Effector CD4-positive, alpha-beta T cell (primary cell): ENCODE measurements around the gene CTDSPL.

ENCODE experiments used
- DNase-seq: peaks from one replicate; pipeline ENCODE4 v3.0.0-alpha.2; 2020

The CTDSPL gene

DNA sequence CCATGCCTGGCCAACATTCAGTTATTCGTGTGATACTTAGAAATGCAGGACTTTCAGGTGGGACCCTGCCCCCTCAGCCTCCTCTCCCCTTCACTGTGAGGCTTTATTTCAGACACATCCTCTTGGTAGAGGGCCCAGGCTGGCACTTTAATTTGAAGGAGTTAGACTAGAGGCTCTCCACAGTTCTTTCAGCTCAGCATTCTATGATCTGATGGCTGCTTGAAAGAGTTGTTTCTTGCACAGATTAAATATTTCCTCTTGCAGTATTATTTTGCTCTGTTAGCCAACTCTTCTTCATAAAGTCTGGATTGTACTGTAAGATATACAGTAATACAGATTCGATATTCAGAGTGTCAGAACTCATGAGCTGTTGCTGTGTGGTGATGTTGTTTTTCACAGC is 35.1 kb downstream of the CTDSPL start:
- DNase-seq: no peak

DNA sequence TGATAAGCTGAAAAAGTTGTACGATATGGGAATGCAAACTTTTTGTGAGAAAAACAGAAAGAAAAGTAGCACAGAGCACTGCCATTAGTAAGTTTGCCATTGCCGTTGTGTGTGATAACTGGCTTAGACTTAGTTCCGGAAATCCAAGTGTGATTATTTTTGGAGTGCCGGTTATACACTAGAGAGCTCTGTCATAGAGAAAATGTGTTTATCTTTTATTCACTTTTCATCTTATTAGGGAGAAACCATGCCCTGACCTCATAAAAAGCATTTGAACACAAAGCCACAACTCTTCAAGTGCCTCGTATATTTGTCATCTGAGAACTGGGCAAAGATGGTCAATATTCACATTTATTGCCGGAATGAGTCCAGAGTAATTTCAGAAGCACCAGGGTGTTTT is 36.1 kb downstream of the CTDSPL start:
- no peak for DNase-seq

DNA sequence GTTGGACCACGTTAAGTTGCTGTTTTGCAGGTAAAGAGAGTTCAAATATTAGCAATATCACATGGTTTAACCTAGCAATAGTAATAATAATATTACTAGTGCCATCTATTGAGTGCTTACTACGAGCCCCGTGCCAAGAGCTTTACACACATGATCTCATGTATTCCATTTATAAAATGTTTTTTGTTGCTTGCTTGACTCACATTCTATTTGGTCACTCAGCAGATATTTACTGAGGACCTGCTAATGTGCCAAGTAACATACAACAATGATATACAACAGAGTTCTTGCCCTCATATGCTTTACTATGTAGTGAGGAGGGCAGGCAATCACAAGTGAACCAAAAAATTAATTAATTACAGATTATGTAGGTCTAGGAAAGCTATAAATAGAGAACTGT is 36.7 kb downstream of the CTDSPL start:
- no peak for DNase-seq

DNA sequence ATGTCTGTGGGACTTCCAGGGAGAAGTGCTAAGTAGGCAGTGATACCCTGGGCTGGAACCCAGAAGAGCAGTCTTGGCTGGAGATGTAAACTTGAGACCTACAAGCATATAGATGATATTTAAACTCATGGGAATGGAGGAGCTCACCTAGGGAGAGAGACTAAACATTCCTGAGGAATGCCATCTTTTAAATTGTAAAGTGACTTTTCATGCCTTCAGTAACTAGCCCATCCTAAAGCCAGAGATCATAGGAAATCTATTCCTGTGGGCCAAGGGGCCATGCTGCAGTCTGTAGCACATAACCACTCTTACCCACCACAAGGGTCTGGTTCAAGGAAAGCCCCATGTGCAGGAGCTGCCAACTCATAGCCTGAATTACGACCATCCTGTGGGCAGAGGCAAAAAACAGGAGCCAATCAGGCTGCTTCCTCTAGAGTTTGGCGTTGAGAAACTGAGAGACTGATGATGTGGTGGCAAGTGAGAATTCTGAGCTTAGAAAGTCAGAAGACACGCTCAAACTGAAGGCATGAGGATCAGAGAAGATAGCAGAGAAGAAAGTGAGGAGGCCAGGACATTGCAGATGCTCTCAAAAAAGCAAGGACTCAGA is 37.5 kb downstream of the CTDSPL start:
- DNase-seq: no peak

DNA sequence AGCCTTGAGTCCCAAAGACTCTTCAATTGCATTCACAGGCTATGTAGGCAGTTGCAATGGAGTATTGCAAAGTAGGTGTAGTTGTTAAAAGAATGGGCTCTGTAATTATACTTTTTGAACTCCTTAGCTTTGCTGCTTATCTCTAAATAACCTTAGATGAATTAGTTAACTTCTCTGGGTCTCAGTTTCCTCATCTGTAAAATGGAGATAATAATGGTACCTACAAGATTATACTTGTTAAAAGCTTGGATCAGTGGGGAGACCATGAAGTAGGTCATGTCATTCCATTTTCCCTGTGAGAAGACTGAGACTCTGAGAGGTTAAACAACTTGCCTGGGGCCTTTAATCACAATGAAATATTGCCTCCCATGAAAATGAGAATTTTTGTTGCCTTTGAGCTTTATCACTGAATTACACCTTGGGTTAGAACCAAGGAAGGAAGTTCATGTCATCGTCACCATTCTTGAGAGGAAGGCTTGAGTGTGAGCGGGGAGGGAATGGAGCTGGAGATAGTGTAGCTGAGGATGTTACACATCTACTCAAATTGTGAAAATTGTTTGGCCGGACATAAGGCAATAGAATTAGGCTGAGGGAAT is 38.1 kb downstream of the CTDSPL start:
- no peak for DNase-seq

DNA sequence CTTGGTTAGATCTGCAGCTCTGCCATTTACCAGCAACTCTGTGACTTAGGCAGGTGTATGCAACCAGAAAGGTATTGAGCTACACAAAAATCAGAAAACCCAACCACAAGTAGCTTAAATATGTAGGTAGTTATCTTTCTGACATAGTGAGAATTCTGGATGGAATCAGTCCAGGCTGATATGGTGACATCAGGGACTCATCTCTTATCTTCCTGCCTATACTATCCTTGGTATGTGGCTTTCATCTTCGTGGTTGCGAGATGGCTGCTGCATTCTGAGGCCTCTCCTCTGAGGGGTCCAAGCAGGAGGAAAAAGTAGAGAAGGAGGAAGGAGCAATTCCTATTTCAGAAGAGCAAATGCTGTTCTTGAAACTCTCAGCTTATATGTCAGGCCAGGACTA is 40.0 kb downstream of the CTDSPL start:
- DNase-seq: no peak

DNA sequence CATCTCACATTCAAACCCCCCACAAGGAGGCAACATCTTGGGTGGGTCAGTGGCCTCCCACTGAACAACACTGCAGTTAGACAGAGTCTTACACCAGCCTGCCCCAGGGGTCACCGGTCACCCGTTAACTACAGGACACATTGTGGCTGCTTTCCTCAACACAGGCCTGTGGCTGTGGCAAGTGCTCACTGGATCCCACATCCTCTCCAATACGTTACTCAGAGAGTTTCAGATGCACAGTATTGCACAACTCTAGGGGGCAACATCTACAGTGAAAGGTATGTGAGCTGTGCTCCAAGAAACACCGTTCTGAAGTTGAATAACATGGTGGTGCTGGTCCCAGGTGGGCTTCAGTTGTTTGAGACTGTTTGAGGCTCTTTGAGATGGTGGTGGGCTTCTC is 41.0 kb downstream of the CTDSPL start:
- no peak for DNase-seq

DNA sequence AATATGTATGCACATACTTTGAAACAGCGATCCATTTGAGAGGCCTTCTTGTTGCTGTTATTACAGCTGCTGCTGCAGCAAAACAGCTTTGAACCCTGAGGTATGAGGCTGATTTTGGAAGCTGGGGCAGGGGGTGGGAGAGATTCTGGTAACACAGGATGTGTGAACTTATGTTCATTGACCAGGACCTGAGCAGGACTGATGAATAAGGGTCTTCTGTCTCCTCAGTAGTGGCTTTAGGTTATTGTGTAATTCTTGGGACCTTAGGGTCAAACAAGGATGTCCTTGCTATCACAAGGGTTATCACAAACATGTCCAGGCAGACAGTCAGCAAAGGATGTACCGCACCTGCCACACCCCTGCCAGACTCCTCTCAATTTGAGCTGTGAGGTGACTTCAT is 41.6 kb downstream of the CTDSPL start:
- no peak for DNase-seq

DNA sequence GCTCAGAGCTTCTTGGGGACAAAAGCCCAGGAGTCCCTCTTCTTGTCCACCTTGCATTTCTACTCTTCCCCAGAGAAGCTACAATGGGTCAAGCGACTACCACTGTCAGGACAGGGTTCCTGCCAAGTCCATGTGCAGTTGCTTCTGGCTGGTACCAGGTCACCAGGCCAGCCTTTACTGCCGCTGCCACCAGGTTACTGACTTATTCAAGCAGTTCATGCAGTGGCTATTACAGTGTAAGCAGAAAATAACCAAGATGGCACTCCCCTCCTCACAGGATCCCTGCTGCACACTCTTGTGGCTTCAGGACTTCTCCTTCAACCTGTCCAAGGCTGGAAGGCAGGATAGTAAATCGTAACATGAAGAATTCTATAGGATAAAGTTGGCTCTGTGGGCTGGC is 42.1 kb downstream of the CTDSPL start:
- DNase-seq: no peak

DNA sequence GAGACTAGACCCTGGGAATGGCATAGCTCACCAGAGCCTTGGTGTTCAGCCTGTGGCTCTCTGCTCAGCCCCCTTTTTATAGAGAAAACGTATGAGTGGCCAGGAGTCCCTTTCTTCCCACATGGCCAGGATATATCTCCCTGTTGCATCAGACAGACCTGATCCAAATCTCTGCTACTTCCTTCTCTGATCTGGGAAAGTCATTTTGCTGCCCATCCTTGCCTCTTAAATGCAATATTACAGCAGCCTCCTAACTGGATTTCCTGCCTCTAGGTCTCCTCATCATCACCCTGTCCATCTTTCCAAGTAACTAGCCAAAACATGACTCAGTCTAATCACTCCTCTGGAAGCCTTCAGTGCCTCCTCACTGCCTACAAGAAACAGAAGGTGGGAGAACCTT is 42.9 kb downstream of the CTDSPL start:
- no peak for DNase-seq

DNA sequence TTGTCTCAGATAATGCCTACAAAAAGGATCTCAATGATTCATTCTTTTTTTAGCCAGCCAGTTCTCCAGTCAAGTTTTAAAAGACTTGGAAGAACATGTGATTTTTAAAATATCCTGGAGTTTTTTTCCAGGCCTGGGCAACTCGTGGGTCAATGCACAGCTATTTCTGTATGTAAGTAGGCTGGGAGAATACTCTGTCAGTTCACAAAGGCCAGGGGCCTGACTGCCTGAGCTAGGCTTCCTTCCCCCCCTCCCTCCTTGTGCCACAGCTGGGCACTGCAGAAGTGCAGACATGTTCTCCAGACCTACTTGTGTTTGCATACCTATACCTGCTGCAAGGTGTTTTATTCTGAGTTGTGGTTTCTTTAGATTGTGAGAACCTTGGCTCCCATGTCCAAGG is 43.7 kb downstream of the CTDSPL start:
- no peak for DNase-seq

DNA sequence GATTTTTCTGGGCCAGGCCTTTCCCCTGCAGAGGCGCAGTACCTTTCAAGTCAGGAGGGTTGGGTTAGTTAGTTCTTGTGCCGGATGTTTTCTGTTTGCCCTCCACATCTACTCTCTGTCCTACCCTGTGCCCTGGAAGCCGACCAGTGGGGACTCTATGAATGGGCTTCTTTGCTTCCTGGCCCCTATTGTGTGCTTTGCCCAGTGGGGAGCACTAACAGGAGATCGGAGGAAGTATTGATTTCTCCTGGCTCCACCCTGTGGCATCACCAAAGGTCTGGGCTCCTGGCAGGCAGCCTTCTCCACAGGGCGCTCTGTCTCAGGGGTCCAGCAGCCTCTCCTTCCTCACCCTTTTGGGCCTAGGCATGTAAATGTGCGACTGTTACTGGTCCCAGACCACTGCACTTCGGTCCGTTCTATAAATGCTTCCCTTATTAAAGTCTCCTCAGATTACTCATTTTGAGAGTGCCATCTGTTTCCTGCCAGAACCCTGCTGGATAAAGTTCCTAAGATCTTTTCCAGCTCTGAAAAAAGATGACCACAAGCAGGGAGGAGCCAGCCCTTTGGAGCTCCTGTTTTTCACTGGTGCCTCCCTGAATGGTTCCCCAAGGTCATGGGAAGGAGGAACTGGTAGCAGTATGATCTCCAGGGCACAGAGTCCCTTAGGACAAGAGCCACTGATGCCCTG is 44.5 kb downstream of the CTDSPL start:
- no peak for DNase-seq

DNA sequence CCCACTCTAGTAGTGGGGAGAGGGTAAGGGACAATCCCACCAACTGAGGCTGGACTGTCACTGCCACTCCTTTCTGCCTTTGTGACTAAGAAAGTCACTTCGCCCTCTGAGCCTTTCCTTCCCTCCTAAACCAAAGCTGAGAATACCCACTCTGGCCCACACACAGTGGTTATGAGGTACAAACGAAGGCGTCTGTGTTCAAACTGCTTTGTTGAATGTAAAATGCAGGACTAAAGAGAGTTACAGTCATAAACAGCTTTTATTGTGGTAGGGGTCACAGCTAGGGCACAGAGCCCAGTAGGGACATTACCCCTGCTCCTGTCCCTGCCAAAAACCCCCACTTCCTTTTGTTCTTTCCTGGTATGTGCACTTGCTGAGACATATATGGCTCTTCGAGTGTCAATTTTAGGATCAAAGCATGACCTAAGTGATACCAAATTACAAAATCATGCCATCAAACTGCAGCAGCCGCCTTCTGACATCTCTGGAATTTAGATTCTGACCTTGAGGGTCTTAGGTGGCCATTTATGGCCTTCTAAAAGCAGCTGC is 45.1 kb downstream of the CTDSPL start:
- no peak for DNase-seq

DNA sequence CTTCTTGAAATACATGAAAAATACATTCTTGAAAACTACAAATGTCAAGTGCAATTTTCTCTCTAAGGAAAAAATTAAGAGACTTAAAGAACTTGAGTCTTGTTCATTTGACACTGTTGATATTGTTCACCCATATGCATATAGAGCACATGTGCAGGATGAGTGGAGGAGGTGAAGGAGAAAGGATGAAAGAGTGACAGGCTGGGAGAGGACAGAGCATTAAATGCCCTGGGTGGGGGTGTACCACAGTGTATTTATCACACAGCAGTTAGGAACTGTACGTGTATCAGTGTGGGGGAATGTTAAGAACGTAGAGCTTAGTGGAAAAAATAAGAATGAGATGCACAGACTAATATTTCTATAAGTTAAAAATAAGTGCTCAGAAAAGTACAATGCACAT is 45.7 kb downstream of the CTDSPL start:
- DNase-seq: no peak

DNA sequence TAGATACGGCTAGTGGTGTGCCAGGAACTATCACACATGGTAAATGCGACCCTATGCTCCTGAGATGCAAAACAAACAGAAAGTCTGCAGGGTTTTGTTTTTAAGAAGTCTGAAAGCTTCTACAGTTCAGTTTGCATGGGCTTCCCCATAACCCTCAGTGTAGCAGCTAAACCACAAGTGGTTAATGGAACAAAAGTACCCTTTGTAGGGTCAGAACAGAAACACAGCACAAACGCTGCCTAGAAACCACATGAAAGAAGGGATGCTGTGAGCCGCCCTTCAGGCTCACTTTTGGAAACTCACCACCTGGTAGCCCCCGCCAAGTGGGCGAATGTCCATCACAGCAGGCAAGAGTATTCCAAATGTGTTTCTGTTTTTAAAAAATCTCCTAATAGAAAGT is 46.2 kb downstream of the CTDSPL start:
- no peak for DNase-seq

DNA sequence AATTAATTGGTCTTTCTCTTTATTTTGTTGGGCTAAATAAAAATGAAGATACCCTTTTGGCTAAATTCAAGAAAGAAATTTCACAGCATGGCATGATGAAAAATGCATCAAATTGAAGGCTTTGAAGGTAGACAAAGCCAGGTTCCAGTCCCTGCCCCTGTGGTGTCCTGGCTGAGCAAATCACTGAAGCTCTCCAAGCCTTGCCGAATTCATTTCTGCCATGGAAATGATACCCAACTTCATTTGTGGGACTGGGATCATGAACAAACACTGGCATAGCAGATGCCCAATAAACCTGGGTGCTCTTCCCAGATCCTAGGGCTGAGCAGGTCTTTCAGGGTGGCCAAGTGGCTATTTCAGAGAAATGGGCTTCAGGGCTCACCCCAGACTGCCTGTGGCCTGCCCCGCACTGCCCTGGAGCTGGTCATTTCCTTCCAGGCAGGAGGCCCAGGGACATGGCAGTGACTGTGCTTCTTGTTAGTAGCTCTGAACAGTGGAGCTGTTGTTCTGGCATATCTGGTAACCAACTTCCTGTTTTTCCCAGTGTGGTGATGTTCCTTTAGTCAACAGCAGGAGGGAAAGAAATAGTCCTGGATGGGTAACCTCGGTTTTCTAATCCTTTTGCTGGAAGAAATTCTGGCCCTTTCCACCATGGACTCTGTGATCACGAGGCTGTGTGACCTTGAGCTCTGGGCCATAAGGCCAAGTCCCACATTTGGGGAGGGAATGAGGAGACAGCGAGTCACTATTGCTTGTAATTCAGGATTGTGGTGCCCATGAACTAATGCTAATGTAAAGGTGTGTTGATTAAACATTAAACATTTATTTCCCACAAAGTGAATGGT is 47.6 kb downstream of the CTDSPL start:
- no peak for DNase-seq

DNA sequence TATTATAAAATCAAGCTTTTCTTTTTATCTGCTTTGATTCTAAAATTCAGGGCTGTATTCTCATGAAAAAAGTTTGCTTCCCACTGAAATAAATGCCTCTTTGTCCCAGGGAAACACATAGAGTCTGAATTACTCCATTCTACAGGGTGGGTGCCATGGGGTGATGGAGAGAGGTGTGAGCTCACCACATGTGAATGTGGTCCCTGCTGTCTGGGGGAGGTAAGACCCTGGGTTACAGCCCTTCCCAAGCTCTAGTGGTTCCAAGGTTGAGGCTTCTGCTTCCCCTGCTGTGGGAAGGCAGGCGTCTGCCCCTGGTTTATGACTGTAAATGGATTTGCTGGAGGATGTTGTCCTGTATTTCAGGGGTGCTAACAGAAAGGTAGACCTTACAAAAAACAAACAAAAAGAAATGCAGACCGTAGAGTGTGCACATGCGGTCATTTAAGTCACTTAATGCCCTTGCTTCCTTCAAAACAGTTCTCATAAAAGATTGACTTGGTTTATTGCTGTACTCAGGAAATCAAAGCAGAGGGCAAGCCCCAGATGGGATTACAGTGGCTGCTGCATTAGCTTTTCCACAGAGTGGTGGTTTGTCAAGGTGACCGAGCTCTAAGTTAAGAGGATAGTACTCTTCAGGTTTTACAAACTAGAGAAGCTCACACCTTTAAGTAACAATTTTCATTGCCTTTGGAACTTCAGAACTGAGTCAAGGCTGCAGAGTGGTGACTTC is 49.2 kb downstream of the CTDSPL start:
- DNase-seq: no peak

DNA sequence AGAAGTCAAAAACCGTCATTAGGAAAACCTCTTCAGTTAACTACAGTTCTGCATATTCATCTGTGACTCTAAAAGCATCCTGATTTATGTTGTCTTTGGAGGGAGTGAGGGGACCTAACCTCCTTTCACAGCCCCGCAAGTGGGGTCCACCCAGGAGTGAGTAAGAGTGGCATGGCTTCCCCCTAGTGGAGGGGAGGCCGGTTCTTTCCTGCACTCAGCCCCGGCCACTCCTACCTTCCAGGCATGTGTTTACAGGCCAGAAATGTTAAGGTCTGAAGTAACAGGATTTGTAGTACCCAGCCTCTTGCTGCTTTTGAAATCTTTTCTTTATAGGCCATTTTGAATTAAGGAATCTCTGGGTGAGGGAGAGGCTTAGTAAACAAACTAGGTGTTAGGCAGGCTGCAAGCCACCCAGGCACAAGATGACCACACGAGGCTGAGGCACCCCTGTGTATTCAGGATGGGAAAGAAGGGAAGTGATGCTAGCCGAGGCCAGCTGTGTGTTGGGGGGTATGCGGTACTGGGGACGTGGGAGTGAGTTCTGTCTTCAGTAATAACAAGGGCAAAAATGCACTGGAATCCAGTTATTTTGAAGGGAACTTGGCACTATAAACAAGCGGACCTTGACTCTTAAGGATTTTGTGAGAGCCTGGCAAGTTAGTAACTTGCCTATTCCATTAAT is 50.5 kb downstream of the CTDSPL start:
- no peak for DNase-seq

DNA sequence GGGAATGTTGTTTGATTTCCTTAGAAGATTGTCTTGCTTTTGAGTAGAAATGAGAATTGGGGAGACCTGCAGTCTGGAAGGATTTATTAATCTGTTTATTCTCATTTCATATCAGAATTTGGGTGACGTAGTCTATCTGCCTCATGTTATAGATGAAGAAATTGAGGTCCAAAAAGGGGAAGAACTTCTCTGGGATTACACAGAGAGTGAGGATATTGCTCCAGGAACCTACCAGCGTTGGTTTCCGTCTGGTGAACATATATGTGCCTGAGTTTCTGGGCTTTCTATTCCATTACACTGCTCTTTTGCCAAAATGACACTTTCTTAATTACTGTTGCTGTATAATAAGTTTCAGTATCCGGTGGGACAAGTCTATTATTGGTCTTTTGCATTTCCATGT is 51.8 kb downstream of the CTDSPL start:
- DNase-seq: no peak

DNA sequence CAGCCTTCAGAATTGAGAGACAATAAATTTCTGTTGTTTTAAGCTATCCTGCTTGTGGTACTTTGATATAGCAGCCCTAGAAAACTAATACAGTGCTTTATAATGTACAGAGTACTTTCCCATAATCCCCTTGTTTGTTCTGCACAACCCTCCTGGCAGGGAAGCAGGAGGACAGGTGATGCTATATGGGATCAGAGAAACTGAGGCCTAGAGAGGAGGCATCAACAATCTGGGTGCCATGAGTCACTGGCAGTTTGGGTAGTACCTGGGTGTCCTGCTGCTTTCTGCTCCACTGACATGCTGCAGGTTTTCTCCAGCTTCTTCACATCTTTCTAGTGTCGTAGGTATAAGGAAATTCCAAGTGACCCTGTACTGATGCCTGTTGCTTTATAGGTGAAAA is 55.0 kb downstream of the CTDSPL start:
- no peak for DNase-seq

DNA sequence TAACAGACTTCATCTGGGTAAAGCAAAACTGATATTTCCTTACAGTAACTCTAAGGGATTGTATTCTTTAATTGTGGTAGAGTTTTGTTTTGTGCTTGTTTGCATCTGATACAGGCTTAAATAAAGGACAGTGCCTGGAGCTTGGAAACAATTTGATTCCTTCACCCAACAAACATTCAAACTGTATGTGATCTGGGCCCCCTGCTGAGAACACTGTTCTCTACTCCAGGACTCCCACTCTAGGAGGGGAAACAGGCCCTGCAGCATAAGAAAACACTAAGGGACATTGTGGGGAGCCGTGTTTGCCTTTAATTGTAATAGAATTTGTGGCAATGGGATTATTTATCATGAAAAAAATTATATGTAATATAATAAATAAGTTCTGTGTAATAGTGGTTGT is 56.9 kb downstream of the CTDSPL start:
- no peak for DNase-seq

DNA sequence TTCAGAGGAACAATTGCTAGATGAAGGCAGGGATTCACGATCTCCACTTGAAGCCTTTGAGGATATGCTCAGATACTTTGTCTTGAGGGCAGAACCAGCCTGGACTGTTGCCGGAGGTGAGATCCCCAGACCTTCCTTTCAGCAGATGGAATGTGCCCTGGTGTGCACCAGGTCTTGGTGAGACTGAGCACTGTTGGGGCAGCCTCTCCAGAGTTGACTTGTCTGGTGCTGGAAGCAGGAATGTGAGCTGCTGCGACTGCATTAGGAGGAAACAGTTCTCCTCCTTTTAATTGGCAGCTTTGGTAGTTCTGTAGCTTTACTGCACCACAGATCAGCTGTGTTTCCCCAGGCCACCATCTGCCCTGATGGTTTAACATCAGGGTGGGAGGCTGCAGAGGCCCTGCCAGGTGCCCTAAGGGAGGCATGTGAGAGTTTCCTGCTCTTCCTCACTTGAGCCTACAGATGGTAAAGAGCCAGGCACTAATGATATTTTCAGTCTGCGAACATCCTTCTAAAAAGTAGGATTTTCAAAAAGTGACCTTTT is 58.5 kb downstream of the CTDSPL start:
- DNase-seq: no peak
